ENCODE data around the gene ZNF215.
"Not testable (repeated sequence)": the region's sequence is repeated elsewhere in the genome, so short reads cannot be mapped to it uniquely, and the experiment has no call there.

The ZNF215 gene

GRCh38 chr11:6926208-6927029 lies at the start of gene ZNF215:
Gene ZNF215, plus strand, starts transcription at chr11:6926426. Its CDS starts 5,847 bp downstream, at chr11:6932273.
- DNase-seq = peak; percentile 42

DNA sequence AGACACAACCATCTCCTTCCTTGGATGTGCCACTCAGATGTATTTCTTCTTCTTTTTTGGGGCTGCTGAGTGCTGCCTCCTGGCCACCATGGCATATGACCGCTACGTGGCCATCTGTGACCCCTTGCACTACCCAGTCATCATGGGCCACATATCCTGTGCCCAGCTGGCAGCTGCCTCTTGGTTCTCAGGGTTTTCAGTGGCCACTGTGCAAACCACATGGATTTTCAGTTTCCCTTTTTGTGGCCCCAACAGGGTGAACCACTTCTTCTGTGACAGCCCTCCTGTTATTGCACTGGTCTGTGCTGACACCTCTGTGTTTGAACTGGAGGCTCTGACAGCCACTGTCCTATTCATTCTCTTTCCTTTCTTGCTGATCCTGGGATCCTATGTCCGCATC lies 49.3 kb upstream of the ZNF215 start:
- DNase-seq = no peak

DNA sequence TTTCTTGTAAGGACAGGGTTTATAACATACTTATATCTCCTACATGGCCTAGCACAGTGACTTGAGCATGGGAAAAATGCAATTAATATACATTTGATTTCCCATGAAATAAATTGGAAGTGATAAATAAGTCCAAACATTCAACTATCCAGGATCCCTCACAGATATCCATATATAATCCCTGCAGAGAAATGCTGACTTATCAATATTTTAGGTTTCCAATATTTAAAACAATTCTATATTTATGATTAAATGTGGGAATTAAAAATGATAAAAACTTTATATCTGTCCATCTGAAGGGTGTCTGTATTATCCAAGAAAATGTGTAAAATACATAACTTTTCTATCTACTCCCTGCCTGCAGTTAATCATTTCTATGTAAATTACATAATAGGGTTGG lies 43.5 kb upstream of the ZNF215 start:
- no peak for DNase-seq

DNA sequence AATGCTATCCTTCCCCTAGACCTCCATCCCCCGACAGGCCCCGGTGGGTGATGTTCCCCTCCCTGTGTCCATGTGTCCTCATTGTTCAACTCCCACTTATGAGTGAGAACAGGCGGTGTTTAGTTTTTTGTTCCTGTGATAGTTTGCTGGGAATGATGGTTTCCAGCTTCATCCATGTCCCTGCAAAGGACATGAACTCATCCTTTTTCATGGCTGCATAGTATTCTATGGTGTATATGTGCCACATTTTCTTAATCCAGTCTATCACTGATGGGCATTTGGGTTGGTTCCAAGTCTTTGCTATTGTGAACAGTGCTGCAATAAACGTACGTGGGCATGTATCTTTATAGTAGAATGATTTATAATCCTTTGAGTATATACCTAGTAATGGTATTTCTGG lies 38.5 kb upstream of the ZNF215 start:
- not testable (repeated sequence) for DNase-seq

GRCh38 chr11:6888830-6889229 lies 37.4 kb upstream of the ZNF215 start:
- no peak for DNase-seq

GRCh38 chr11:6889835-6890234 lies 36.4 kb upstream of the ZNF215 start:
- DNase-seq = no peak

DNA sequence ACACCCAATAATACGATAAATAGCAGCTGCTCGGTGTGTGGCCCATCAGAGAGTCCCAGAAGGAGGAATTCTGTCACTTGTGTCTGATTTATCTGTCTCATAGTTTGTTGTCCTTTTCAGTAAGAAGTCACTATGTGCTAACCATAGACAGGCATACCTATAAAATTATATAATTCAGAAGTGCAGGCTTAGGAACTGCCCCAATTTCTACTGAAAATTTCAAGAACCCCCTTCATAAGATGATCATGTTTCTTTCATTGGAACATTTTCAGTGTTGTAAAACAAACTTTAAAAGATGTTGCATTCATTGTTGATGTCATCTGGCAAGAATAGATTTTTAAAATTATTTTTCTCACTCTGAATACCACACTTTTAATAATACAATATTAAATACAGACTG lies 33.8 kb upstream of the ZNF215 start, which contains the start of gene OR2D2:
Gene OR2D2, minus strand, starts transcription at position 101 of the 400 bp plus-strand sequence. Its CDS starts 0 bp downstream, at position 101.
- no peak for DNase-seq

- DNase-seq = no peak
Measured at GRCh38 chr11:6894097-6894496, 32.1 kb upstream of the ZNF215 start.

GRCh38 chr11:6895010-6895409 lies 31.2 kb upstream of the ZNF215 start:
- DNase-seq = no peak

GRCh38 chr11:6898911-6899310 lies 27.3 kb upstream of the ZNF215 start:
- DNase-seq = no peak

DNA sequence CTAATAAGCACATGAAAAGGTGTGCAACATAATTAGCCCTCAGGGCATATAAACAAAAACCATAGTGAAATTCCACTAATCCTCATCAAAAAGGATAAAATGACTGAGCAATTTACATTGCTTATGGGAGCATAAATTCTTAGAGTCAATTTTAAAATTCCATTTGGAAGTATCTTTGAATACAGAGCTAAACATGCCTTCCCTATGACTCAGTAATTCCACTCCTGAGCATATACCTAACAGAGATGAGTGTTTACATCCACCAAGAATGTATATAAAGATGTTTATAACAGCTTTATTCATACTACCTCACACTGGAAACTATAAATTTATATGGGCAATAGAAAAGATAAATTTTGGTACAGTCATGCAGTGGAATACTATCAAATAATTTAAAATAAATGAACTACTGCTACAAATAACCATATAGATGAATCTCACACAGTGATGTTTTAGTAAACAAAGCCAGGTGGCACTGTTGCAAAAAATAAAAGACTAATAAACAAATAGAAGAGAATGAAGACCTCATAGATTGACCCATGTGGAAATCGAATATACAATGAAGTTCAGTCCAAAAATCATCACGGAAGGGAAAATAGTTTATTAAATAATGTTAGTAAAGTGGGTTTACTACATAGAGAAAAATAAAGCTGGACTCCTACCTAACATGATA lies 25.8 kb upstream of the ZNF215 start:
- no peak for DNase-seq

DNA sequence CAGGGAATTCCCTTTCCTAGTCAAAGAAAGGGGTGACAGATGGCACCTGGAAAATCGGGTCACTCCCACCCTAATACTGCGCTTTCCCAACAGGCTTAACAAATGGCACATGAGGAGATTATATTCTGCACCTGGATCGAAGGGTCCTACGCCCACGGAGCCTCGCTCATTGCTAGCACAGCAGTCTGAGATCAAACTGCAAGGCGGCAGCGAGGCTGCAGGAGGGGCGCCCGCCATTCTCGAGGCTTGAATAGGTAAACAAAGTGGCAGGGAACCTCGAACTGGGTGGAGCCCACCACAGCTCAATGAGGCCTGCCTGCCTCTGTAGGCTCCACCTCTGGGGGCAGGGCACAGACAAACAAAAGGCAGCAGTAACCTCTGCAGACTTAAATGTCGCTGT lies 21.4 kb upstream of the ZNF215 start:
- DNase-seq = not testable (repeated sequence)

GRCh38 chr11:6911378-6911777 lies 14.8 kb upstream of the ZNF215 start:
- DNase-seq = no peak

DNA sequence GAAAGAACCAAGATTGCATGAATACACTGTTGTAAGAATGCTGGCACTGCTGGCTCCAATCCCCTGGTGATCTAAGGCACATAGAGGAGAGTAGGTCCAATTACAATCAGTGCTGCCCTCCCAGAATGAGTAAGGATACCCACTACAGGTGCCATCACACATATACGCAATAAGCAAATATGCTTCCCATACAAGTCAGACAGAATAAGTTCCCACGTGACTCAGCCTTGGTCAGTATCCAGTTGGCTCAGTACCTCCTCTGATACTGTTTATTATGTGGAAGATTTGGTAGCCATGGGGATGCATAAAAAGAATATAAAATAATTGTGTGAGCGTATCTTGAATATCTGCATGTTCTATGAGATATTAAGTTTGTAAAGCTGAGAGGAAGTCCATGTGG lies 14.3 kb upstream of the ZNF215 start:
- no peak for DNase-seq

- no peak for DNase-seq
Measured at GRCh38 chr11:6919698-6920097, 6.5 kb upstream of the ZNF215 start.

GRCh38 chr11:6920702-6921101 lies 5.5 kb upstream of the ZNF215 start, which contains the start of gene OR2D3:
Gene OR2D3, plus strand, starts transcription at chr11:6921002. Its CDS starts 0 bp downstream, at chr11:6921002.
- no peak for DNase-seq

DNA sequence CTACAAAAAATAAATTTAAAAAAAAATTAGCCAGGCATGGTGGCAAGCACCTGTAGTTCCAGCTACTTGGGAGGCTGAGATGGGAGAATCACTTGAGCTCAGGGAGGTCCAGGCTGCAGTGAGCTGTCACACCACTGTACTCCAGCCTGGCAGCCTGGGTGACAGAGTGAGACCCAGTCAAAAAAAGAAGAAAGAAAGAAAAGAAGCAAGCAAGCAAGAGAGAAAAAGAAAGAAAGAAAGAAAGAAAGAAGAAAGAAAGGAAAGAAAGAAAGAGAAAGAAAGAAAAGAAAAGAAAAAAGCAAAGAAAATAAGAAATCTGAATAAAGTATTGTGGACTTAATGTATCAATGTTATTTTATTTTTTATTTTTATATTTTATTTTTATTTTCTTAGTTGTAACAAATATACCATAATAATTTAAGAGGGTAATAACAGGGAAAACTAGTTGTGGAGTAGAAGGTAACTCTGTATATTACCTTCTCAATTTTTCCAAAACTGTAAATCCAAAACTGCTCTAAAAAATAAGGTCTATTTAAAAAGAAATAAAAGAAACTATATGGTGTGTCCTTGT lies 1.1 kb upstream of the ZNF215 start:
- no peak for DNase-seq

- no peak for DNase-seq
Measured at GRCh38 chr11:6925636-6926207, 504 bp upstream of the ZNF215 start.

DNA sequence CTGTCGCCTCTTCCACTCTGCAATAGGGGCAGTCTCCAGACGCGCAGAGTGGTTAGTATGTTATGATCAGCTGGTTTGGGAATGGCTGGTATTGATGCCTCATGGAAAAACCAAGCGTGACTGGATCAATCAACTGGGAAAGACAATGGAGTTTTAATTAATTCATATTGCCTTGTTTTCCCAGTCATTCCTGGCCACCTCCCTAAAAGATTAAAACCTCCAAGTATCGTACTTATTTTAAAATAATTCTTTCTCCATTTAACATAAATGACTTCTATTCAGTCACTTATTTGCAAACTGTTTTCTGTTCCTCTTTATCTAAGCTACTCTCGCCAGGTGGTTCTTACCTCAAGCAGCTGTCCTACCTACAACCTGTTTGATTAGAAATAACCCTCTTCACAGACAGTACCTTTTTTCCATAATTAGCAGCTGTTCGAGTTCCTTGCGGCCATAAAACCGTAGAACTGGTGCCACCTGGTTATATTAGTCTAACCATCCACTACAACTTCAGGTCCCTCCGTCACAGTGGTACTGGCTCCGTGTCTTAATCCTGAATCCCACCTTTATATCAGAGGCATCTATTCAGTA lies 898 bp downstream of the ZNF215 start:
- DNase-seq = no peak

DNA sequence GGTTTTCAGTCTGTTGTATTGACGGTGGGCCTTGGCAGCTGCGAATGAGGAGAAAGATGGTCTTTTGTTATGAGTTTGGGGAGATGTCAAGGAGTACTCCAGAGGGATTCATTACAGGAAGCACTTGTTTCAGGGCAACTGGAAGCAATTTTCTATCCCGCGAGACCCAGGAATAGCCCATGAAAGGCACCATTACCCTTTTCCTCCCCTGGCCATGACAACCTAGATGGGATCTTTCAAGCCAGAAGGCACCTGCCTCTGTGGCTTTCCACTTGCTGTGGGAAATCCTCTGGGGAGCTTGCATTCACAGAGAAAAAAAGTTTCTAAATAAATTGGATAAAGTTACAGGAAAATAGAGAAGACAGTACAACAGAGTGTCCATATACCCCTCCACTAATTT lies 2.7 kb downstream of the ZNF215 start:
- DNase-seq = no peak

DNA sequence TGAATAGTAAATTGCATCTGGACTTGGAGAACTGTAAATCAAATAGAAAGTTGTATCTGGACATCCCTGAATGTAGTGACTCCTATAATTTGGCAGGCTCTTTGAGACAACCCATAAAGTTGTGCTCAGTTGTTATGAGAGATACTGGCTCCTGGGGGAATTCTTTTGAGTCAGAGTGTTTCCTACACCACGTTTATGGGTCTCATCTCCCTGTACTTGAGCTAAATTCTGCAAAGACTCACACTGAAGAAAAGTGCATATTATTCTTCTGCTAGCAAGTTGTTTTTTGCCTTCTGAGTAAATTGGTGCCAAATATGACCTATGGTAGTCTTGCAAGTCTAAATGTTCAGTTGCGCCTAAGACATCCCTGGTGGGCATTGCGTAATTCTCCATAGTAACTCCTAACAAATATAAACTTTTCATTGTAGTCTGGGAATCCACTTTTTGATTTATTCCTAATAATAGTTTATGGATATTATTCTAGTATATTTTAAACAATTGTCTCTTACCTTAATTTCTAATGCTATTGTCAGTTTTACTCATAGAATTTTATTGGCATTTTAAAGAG lies 5.0 kb downstream of the ZNF215 start:
- no peak for DNase-seq

GRCh38 chr11:6932145-6932544 lies 5.9 kb downstream of the ZNF215 start:
- DNase-seq = no peak

DNA sequence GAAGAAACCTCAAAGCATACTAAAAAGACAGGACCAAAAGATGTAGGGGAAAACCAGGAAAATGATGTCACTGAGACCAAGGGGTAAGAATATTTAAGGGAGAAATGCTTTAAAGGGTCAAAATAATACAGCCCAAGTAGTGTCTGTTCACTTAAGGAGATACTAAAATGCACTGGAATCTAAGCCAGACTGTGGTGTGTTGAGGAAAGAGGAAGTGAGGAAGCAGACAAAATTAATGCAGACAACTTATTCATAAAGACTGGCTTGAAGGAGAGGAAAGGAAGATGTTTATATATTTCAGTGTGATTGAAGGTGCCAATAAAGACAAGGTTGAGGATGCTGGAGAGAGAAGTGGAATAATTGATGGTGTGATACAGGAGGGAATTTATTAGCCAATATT lies 15.7 kb downstream of the ZNF215 start:
- DNase-seq = no peak

Data from activated CD4-positive, CD25-positive, alpha-beta regulatory T cell treated with anti-CD3 and anti-CD28 coated beads, Interleukin-2, amount 50 U/mL, for 72 hours (primary cell).